Stimulated activated CD4-positive, alpha-beta T cell treated with anti-CD3 and anti-CD28 coated beads, Interleukin-1b, Interleukin-23, amount 100 ng/mL, for 4 hours (primary cell): ENCODE results near the gene PDK1.

ENCODE experiments used
- DNase-seq, 2 donors: peaks; one replicate each; pipeline ENCODE4 v3.0.0-alpha.2; 2020; ENCODE audit warnings: low read depth in 2 of 2

PDK1 gene

DNA sequence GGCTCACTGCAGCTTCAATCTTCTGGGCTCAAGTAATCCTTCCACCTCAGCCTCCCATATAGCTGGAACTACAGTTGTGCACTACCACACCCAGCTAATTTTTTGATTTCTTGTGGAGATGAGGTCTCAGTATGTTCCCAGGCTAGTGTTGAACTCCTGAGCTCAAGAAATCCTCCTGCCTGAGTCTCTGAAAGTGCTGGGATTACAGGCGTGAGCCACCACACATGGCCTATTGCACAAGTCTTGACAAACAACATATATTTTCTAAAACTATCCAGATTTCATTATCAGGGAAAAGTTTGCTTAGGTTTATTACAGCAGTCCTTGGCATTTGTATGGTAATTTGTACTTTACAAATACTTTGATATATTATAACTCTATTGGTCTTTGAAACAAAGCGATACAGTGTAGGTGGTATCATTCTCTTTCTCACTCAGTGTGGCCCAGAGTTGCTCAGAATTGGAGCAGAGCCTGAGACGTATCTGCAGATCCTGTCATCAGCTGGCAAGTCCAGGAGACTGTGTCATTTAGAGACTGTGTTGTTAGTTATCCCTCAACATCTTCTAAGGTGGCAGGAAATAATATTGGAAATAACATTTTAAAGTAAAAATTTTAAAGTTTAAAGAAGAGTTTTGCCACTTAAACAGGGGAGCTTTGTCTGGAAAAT is 41.4 kb downstream of the PDK1 start:
- DNase-seq: no peak

DNA sequence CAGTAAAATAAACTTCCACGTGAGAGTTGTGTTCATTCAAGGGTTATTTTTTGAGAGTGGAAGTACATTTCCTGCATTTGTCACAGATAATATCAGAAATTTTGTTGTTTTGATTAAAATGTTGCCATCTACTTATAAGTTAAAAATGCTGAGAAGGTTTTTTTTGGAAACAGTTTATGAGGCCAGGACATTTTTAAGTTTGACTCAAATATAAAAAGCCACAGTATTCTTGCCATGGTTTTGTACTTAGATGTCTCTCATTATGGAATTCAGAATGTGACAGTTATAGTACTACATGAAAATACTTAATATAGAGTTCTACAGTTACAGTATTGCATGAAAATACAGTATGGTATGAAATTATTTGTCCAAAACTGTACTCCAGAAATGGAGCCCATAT is 44.1 kb downstream of the PDK1 start:
- DNase-seq: no peak

GRCh38 chr2:172600557-172601008 is 44.7 kb downstream of the PDK1 start:
- DNase-seq: no peak

DNA sequence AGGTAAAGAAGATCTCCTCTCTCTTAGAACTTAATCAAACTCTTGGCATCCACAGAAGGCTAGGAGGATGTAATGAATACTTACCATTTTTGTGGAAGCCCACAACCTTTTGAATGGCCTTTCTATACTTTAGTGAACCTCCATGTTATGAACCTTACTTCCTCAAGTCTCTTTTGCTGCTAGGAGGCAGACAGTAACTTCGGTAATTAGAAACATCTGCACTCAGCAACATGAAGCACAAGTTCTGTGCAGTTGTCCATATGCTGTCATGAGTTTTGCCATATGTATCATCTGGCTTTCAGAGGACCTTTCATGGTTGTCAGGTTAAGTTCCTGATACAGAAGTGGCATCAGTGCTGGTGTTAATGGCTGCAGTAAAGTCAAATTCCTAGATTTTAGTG is 50.4 kb downstream of the PDK1 start:
- no peak for DNase-seq

DNA sequence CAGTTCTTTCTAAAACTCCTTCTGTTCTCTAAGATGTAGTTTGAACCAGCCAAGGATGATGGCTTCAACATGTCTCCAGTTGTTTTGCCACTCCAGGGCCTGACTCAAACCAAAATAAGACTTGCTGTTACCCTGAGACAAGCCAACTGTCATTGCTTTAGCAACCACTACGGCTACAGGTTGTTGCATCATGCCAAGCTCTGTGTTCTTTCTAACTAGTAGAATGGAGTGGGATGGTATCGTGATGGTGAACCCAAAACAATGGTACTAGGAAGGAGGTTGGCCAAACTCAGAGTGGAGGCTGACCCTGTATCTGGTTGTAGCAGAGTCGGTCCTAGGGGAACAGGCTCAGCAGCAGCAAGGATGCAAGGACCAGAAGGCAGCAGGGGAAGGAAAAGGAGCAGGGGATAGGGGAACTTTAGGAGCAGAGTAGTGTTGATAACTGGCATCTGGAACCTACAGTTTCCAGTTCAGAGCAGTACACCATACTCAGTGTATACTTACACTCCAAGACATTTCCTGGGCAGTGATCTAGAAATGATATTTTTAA is 51.6 kb downstream of the PDK1 start:
- DNase-seq: no peak

- DNase-seq: no peak
Observed at GRCh38 chr2:172609488-172609887, 53.6 kb downstream of the PDK1 start.

DNA sequence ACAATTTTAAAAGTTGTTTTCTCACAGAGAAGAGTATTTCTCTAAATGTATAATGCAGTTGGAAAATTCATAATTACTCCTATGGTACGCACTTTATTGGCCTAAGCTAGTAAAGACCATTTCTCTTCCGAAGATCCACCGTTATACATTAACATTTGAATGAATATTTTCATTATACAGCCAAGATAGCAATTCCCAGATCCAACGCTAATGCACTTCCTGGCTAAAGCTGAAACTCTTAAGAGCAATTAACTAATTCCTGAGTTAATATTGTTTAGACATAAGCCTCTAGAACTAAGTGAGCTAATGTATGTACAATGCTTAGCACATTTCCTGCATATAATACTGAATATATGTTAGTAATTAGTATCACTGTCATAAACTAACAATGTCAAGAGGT is 56.2 kb downstream of the PDK1 start:
- no peak for DNase-seq

DNA sequence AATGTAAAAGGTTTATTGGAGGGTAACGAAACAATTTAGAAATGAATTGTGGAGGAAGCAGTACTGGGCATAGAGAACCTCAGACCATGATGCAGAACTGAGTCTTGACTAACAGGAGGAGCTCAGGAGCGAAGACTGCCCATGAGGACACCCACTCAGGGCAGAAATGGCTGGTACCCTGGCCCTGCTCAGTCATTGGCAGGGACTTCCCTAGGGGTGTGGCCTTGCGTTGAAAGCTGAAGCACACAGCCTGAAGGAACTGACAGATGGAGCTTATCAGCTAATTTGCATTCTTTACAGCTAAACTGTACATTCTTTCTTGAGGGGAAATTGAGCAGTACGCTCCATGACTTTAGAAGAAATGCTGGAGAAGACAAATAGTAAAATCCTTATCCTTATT is 57.1 kb downstream of the PDK1 start:
- DNase-seq: no peak

GRCh38 chr2:172613615-172614231 is 57.8 kb downstream of the PDK1 start:
- DNase-seq: no peak

- DNase-seq: no peak
Observed at GRCh38 chr2:172614932-172615331, 59.0 kb downstream of the PDK1 start.

DNA sequence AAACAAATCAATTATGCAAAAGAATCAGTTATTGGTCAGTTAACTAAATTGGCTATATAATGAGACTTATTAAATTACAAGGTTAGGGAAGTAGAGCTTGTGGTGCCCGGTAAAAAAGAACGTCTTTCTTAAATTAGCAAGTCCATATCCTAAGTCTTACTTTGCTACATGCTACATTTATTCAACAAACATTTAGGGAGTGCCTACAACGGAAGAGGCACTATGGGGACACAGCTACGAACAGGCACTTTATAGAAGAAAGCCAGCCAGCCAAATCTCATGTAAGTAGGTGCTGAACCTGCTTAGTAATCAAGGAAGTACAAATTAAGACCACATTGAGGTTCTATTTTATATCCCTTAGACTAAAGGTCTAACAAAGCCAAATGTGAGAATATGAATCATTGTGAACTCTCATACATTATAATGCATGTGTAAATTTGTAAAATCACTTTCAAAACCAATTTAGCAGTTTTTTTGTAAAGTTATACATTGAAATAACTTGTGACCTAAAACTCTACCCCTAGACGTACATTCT is 59.9 kb downstream of the PDK1 start:
- no peak for DNase-seq

GRCh38 chr2:172617115-172617514 is 61.2 kb downstream of the PDK1 start:
- no peak for DNase-seq

DNA sequence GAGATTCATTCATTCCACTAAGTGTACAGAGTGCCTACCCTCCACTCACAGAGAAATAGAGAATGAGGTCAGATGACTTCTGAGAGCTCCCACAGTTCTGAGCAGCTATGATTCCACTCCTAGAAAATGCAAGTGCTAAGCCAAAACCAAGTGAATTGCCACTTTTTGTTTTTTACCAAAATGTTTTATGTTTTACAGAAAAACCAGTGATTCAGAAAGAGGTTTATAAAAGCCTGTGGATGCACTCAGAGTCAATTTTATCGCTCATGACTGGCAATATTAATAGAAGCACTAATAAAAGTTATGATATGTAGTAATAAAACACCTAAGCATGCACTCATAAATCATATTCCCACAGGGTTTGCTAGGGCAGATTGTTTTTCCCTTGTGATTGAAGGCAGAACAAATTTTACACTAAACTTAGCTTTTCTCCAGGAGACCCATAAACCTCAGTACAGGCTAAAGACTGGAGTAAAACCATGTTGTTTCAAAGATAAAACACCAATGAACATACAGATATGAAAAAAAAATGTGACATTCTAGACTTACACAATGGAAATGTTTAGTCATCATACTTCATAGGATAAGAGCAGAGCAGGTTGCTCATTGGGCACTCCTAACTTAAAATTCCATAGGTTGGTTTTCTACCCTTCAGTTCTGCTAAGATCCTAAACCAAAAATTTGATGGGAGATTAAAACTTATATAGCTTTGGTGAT is 67.5 kb downstream of the PDK1 start:
- no peak for DNase-seq

DNA sequence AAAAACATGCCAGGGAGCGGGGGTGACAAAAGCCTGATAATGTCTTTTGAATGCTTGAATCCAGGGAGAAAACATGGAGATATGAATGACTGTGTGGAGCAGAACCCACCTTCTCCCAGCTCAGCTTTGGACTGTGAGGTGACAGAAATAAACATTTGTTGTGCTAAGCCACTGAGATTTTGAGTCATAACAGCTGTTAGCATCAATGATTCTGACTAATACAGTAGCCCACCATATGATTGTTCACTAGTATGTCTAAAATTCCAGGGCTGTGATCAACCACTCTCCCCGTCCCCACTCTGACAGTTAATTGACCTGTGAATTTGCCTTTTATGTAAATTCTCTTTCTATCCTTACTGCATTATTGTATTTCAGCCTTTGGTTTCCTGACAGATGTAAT is 69.1 kb downstream of the PDK1 start:
- no peak for DNase-seq

- DNase-seq: no peak
Observed at GRCh38 chr2:172627181-172627580, 71.3 kb downstream of the PDK1 start.

GRCh38 chr2:172628085-172628484 is 72.2 kb downstream of the PDK1 start:
- DNase-seq: no peak

GRCh38 chr2:172629586-172629985 is 73.7 kb downstream of the PDK1 start:
- DNase-seq: no peak

DNA sequence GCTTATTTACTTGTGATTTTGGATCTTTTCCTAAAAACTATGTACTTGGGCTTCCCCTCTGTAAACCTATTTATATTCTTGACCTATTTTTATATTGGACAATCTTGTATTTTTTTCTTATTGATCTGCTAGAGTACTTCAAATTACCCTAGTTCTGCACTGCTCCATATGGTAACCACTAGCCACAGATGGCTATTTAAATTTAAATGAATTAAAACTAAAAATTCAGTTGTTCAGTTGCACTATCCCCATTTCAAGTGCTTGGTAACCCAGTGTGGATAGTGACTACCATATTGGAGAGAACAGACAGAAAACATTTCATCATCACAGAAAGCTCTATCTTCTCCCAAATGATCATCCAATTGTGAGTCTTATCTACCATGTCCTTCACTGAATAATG is 74.3 kb downstream of the PDK1 start:
- no peak for DNase-seq

GRCh38 chr2:172634477-172634876 is 78.6 kb downstream of the PDK1 start:
- DNase-seq: no peak

GRCh38 chr2:172635548-172635947 is 79.7 kb downstream of the PDK1 start:
- no peak for DNase-seq

DNA sequence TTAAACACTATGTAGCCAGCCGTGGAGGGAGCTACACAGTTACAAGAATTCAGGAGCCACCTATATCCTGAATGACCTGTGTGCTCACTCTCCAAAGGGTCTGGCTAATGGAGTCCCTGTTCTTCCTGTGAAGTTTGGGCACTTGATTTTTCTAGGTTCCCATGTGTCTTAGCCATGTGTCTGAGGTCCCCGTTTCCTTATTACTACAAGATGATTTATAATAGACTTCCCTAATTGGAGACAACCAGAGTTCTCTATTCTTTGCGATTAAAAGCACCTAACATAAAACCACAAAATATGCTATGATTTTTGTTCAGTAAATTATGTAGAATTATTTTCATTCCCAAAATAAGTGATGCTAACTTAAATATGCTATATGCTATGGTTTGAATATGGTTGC is 83.4 kb downstream of the PDK1 start:
- no peak for DNase-seq

GRCh38 chr2:172639823-172640222 is 83.9 kb downstream of the PDK1 start:
- DNase-seq: no peak

DNA sequence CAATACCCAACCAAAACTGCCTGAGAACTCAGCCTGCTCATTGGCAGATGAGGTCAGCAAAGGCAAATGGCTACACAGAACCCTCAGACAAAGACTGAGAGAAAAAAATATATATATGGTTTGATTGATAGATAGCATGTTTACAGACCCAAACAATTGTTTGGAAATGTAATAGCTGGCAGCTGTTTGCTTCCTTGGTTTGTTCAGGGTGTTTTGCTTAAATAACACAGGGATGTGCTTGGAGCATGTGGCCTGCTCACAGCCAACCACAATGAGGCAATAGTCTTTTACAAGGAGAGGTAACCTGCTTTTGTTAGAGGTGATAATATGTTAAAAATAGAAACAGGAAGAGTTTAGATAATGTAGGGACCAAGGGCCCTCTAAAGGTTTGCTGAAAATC is 84.5 kb downstream of the PDK1 start:
- DNase-seq: no peak
